H9 (cell line): ENCODE data around the gene TRIM65. TPM values are rescaled to one million over a fixed set of nuclear protein-coding genes. Genes with fewer than 3 reads are reported as not detected.
A peak's percentile ranks its signal among the peaks of the same experiment; 100 is the strongest.
"Not testable (repeated sequence)": the region's sequence is repeated elsewhere in the genome, so short reads cannot be mapped to it uniquely, and the experiment has no call there.

ENCODE experiments used
- DNase-seq: peaks from one replicate; pipeline ENCODE4 v3.0.0-alpha.2; 2017
- H2AFZ ChIP-seq: one replicate; pipeline ENCODE4 v1.6.1; 2013; ENCODE audit warnings: mild to moderate bottlenecking, low read length, control low read depth, moderate library complexity
- H2AK5ac ChIP-seq: 2 replicates; pipeline ENCODE4 v1.6.1; 2013; ENCODE audit warnings: low read length, control low read depth, mixed read lengths; ENCODE audit not compliant: insufficient read length
- H2BK120ac ChIP-seq: one replicate; pipeline ENCODE4 v1.6.1; 2013; ENCODE audit warnings: low read depth, mild to moderate bottlenecking, low read length, control low read depth, inconsistent platforms; ENCODE audit not compliant: poor library complexity, severe bottlenecking
- H2BK12ac ChIP-seq: 2 replicates; pipeline ENCODE4 v1.6.1; 2013; ENCODE audit warnings: low read length, control low read depth, mixed read lengths, low read depth; ENCODE audit not compliant: insufficient read length
- H2BK15ac ChIP-seq: 2 replicates; pipeline ENCODE4 v1.6.1; 2013; ENCODE audit warnings: low read depth, low read length, control low read depth
- H2BK20ac ChIP-seq: one replicate; pipeline ENCODE4 v1.6.1; 2013; ENCODE audit warnings: low read depth, mild to moderate bottlenecking, low read length, control low read depth, inconsistent platforms; ENCODE audit not compliant: poor library complexity, severe bottlenecking
- H2BK5ac ChIP-seq: 2 replicates; pipeline ENCODE4 v1.6.1; 2013; ENCODE audit warnings: low read length, control low read depth, mixed read lengths; ENCODE audit not compliant: insufficient read length
- H3K14ac ChIP-seq: 2 replicates; pipeline ENCODE4 v1.6.1; 2013; ENCODE audit warnings: low read length, control low read depth; ENCODE audit not compliant: insufficient read depth
- H3K18ac ChIP-seq: 2 replicates; pipeline ENCODE4 v1.6.1; 2013; ENCODE audit warnings: low read depth, mild to moderate bottlenecking, mixed read lengths, low read length, control low read depth; ENCODE audit not compliant: insufficient read length
- H3K23ac ChIP-seq: 2 replicates; pipeline ENCODE4 v1.6.1; 2013; ENCODE audit warnings: low read length, control low read depth, mixed read lengths, low read depth; ENCODE audit not compliant: insufficient read length
- H3K23me2 ChIP-seq: 2 replicates; pipeline ENCODE4 v1.6.1; 2013; ENCODE audit warnings: low read depth, mild to moderate bottlenecking, mixed read lengths, low read length, control low read depth; ENCODE audit not compliant: insufficient read length, poor library complexity, severe bottlenecking
- H3K27ac ChIP-seq: 2 replicates; pipeline ENCODE4 v1.5.1; 2013; ENCODE audit warnings: low read length, control low read depth, mixed read lengths, low read depth; ENCODE audit not compliant: insufficient read length
- H3K27me3 ChIP-seq: 2 replicates; pipeline ENCODE4 v1.6.1; 2013; ENCODE audit warnings: low read length, control low read depth, inconsistent platforms; ENCODE audit not compliant: insufficient read depth
- H3K4ac ChIP-seq: 2 replicates; pipeline ENCODE4 v1.6.1; 2013; ENCODE audit warnings: low read depth, mild to moderate bottlenecking, control low read depth, inconsistent platforms, low read length, moderate library complexity
- H3K4me1 ChIP-seq: 2 replicates; pipeline ENCODE4 v1.6.1; 2013; ENCODE audit warnings: low read length, control low read depth, inconsistent platforms; ENCODE audit not compliant: insufficient read depth
- H3K4me2 ChIP-seq: 2 replicates; pipeline ENCODE4 v1.6.1; 2013; ENCODE audit warnings: low read length, control low read depth, mixed read lengths; ENCODE audit not compliant: insufficient read length, insufficient read depth
- H3K56ac ChIP-seq: 2 replicates; pipeline ENCODE4 v1.6.1; 2013; ENCODE audit warnings: low read depth, mild to moderate bottlenecking, mixed read lengths, low read length, control low read depth; ENCODE audit not compliant: insufficient read length
- H3K79me1 ChIP-seq: 2 replicates; pipeline ENCODE4 v1.6.1; 2013; ENCODE audit warnings: low read depth, mild to moderate bottlenecking, moderate library complexity, low read length, control low read depth, inconsistent platforms; ENCODE audit not compliant: insufficient read depth, poor library complexity, severe bottlenecking
- H3K79me2 ChIP-seq: 2 replicates; pipeline ENCODE4 v1.6.1; 2013; ENCODE audit warnings: low read length, control low read depth, inconsistent platforms; ENCODE audit not compliant: insufficient read depth
- H3K9ac ChIP-seq: 2 replicates; pipeline ENCODE4 v1.6.1; 2013; ENCODE audit warnings: low read length, control low read depth, mixed read lengths; ENCODE audit not compliant: insufficient read length; ENCODE audit errors: extremely low read depth
- H3K9me3 ChIP-seq: one replicate; pipeline ENCODE4 v1.6.1; 2013; ENCODE audit warnings: low read depth, low read length, inconsistent platforms; ENCODE audit not compliant: control insufficient read depth
- H3T11ph ChIP-seq: one replicate; pipeline ENCODE4 v1.6.1; 2013; ENCODE audit warnings: mild to moderate bottlenecking, low read length, control low read depth, inconsistent platforms
- H4K20me1 ChIP-seq: one replicate; pipeline ENCODE4 v1.6.1; 2013; ENCODE audit not compliant: control insufficient read depth, insufficient read length, insufficient read depth
- H4K5ac ChIP-seq: 2 replicates; pipeline ENCODE4 v1.6.1; 2013; ENCODE audit warnings: low read depth, mild to moderate bottlenecking, mixed read lengths, low read length, control low read depth; ENCODE audit not compliant: insufficient read length
- H4K8ac ChIP-seq: replicated peaks from 2 replicates; pipeline ENCODE4 v1.6.1; 2013; ENCODE audit warnings: low read length, control low read depth, mixed read lengths, low read depth; ENCODE audit not compliant: insufficient read length
- H4K91ac ChIP-seq: 2 replicates; pipeline ENCODE4 v1.6.1; 2013; ENCODE audit warnings: low read depth, mild to moderate bottlenecking, moderate library complexity, mixed read lengths, low read length, control low read depth; ENCODE audit not compliant: insufficient read length
- H3K27ac Mint-ChIP-seq, 3 experiments: 2 replicates in 2 of 3; 3 replicates in 1 of 3; pipeline ENCODE4 v1.8.0; 2020 to 2021; ENCODE audit warnings: mixed read lengths in 3 of 3, mild to moderate bottlenecking in 1 of 3, moderate library complexity in 1 of 3
- H3K27me3 Mint-ChIP-seq: 2 replicates; pipeline ENCODE4 v1.8.0; 2021; ENCODE audit warnings: low read depth, mild to moderate bottlenecking, moderate library complexity, mixed read lengths
- H3K36me3 Mint-ChIP-seq, 3 experiments: 2 replicates in 2 of 3; 3 replicates in 1 of 3; pipeline ENCODE4 v1.8.0; 2020 to 2021; ENCODE audit warnings: low read depth in 3 of 3, mixed read lengths in 3 of 3; ENCODE audit not compliant: insufficient read depth in 1 of 3
- H3K4me1 Mint-ChIP-seq, 2 experiments: 2 replicates each; pipeline ENCODE4 v1.8.0; 2020; ENCODE audit warnings: mixed read lengths in 2 of 2
- H3K4me3 Mint-ChIP-seq, 2 experiments: 2 replicates in 1 of 2; 3 replicates in 1 of 2; pipeline ENCODE4 v1.8.0; 2020 to 2021; ENCODE audit warnings: mild to moderate bottlenecking in 2 of 2, mixed read lengths in 2 of 2, moderate library complexity in 1 of 2
- H3K9me3 Mint-ChIP-seq, 2 experiments: 2 replicates in 1 of 2; 3 replicates in 1 of 2; pipeline ENCODE4 v1.8.0; 2020; ENCODE audit warnings: mild to moderate bottlenecking in 2 of 2, mixed read lengths in 2 of 2, moderate library complexity in 1 of 2
- WGBS: extraction: QIAGEN DNeasy Blood & Tissue Kit; methylation state at CpG from one replicate; pipeline ENCODE4 v1.1.7; 2013; ENCODE audit warnings: missing lambda C conversion rate, low lambda C conversion rate, mixed read lengths; ENCODE audit not compliant: insufficient read length; ENCODE audit errors: extremely low coverage; 5-methylcytosine and 5-hydroxymethylcytosine counted together
- total RNA-seq: library from RNA; stranded (reverse); gene quantifications from 2 replicates; pipeline ENCODE4 v1.2.1, GENCODE V29; 2021
- TF ChIP-seq, protein P1 (sequence below): fragments of 200-600 bp; sonication (generic); conservative IDR thresholded peaks from 3 replicates; pipeline ENCODE4 v1.8.0; 2021; ENCODE audit warnings: antibody characterized with exemption, mild to moderate bottlenecking

TRIM65 gene
- total RNA-seq, 1 experiment from 2014 or later: 34.1 TPM

DNA sequence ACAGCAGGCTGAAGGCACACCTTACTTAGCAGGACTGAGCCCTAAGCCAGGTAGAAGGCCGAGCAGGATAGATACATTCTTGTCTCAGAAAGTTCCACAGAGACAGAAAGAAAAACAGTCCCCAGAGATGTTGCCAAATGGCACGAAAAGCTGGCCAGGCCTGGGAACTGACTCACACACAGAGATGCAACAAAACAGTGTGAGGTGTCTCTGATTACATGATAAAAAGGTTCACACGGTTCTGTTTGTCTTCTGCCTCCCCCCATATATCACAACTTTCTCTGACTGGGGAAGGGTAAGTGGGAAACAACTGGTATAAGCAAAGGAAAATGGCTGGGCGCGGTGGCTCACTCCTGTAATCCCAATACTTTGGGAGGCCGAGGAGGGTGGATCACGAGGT, 43.3 kb downstream of the TRIM65 start:
- Histone ChIP-seq H3K18ac (no peak overlapping the region), H3K56ac (no peak overlapping the region), H3K79me2 (peaks cover 5% of the 10 kb centered on the region; the same call in 1 of the 2 replicates), H3K23ac (no peak overlapping the region), H2BK15ac (no peak overlapping the region), H2AK5ac (no peak overlapping the region), H3K4me2 (no peak overlapping the region), H4K91ac (no peak overlapping the region), H3K4ac (no peak overlapping the region), H2BK12ac (no peak overlapping the region), H3K14ac (no peak overlapping the region), H4K5ac (no peak overlapping the region), H3K9me3 (no peaks in the 10 kb centered on the region), H3K27me3 (no peaks in the 10 kb centered on the region), H3K79me1 (peaks cover 4% of the 10 kb centered on the region), H2BK5ac (no peak overlapping the region), H4K8ac (no peak overlapping the region), H2BK20ac (no peak overlapping the region), H3K27ac (no peak overlapping the region), H3K23me2 (peaks cover 2% of the 10 kb centered on the region), H3K9ac (no peak overlapping the region), H3T11ph (no peak overlapping the region), H4K20me1 (no peaks in the 10 kb centered on the region), H2AFZ (no peak overlapping the region), H2BK120ac (no peak overlapping the region), H3K4me1 (peaks cover 5% of the 10 kb centered on the region)
- TF ChIP-seq, protein P1, sequence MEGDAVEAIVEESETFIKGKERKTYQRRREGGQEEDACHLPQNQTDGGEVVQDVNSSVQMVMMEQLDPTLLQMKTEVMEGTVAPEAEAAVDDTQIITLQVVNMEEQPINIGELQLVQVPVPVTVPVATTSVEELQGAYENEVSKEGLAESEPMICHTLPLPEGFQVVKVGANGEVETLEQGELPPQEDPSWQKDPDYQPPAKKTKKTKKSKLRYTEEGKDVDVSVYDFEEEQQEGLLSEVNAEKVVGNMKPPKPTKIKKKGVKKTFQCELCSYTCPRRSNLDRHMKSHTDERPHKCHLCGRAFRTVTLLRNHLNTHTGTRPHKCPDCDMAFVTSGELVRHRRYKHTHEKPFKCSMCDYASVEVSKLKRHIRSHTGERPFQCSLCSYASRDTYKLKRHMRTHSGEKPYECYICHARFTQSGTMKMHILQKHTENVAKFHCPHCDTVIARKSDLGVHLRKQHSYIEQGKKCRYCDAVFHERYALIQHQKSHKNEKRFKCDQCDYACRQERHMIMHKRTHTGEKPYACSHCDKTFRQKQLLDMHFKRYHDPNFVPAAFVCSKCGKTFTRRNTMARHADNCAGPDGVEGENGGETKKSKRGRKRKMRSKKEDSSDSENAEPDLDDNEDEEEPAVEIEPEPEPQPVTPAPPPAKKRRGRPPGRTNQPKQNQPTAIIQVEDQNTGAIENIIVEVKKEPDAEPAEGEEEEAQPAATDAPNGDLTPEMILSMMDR: no peak
- Mint-ChIP-seq H3K4me3 (peak overlapping the region in 1 of 2 experiments; percentile 32; a peak in 2 of 5 replicates), H3K4me1 (peaks cover 7 to 14% of the 10 kb centered on the region in 2 experiments), H3K27ac (no peak overlapping the region; a peak in 1 of 7 replicates), H3K36me3 (peaks cover 9 to 28% (median 26%) of the 10 kb centered on the region in 3 experiments), H3K27me3 (no peaks in the 10 kb centered on the region), H3K9me3 (no peaks in the 10 kb centered on the region)
- no CpG with 5 or more reads among the region's 7 CpGs for WGBS
- no peak for DNase-seq

GRCh38 chr17:75851693-75851991, 45.1 kb downstream of the TRIM65 start:
- H2BK12ac ChIP-seq, H2AFZ ChIP-seq, H3K27ac ChIP-seq, H4K8ac ChIP-seq, H3T11ph ChIP-seq, H4K91ac ChIP-seq, H4K5ac ChIP-seq, H3K14ac ChIP-seq, H2BK20ac ChIP-seq, H3K9ac ChIP-seq, H3K4me2 ChIP-seq, H2AK5ac ChIP-seq, H3K27ac Mint-ChIP-seq, H3K4me1 ChIP-seq, H4K20me1 ChIP-seq, H3K27me3 Mint-ChIP-seq, H2BK120ac ChIP-seq, H3K4me3 Mint-ChIP-seq, H2BK5ac ChIP-seq, H3K9me3 ChIP-seq, H3K9me3 Mint-ChIP-seq, DNase-seq, H3K23ac ChIP-seq, H3K56ac ChIP-seq, H2BK15ac ChIP-seq, H3K4ac ChIP-seq, H3K79me1 ChIP-seq, H3K27me3 ChIP-seq, H3K23me2 ChIP-seq, H3K79me2 ChIP-seq, H3K18ac ChIP-seq: not testable (repeated sequence)
- peaks cover 7 to 15% of the 10 kb centered on the region in 2 experiments for H3K4me1 Mint-ChIP-seq
- H3K36me3 Mint-ChIP-seq: peaks cover 19 to 46% (median 43%) of the 10 kb centered on the region in 3 experiments
- WGBS: no CpG with 5 or more reads among the region's 15 CpGs
